Mucosa of rectum (tissue), 2 donors: ENCODE measurements around the gene MVK.

Experiments used
- H3K27ac ChIP-seq, 2 donors: one replicate each; pipeline ENCODE4 v1.7.0; 2013; ENCODE audit warnings: inconsistent platforms in 2 of 2, low read depth in 2 of 2, low read length in 2 of 2
- H3K27me3 ChIP-seq, 2 donors: one replicate each; pipeline ENCODE4 v1.7.0; 2013; ENCODE audit warnings: low read length in 2 of 2; ENCODE audit not compliant: control insufficient read depth in 2 of 2, insufficient read depth in 2 of 2
- H3K36me3 ChIP-seq, 2 donors: one replicate each; pipeline ENCODE4 v1.7.0; 2013; ENCODE audit warnings: low read length in 2 of 2; ENCODE audit not compliant: control insufficient read depth in 2 of 2, insufficient read depth in 2 of 2
- H3K4me1 ChIP-seq, 2 donors: one replicate each; pipeline ENCODE4 v1.7.0; 2013; ENCODE audit warnings: low read length in 2 of 2, mild to moderate bottlenecking in 1 of 2; ENCODE audit not compliant: control insufficient read depth in 2 of 2, insufficient read depth in 2 of 2
- H3K4me3 ChIP-seq, 2 donors: one replicate each; pipeline ENCODE4 v1.7.0; 2013; ENCODE audit warnings: low read length in 2 of 2
- H3K9ac ChIP-seq, 2 donors: one replicate each; pipeline ENCODE4 v1.7.0; 2013; ENCODE audit warnings: low read length in 2 of 2, low read depth in 1 of 2, mild to moderate bottlenecking in 1 of 2
- H3K9me3 ChIP-seq, 2 donors: one replicate each; pipeline ENCODE4 v1.7.0; 2013; ENCODE audit warnings: low read length in 2 of 2; ENCODE audit not compliant: control insufficient read depth in 2 of 2
- donor health status: healthy.
- donor health status: Normal muscosa, but diverticular disease.

The MVK gene

DNA sequence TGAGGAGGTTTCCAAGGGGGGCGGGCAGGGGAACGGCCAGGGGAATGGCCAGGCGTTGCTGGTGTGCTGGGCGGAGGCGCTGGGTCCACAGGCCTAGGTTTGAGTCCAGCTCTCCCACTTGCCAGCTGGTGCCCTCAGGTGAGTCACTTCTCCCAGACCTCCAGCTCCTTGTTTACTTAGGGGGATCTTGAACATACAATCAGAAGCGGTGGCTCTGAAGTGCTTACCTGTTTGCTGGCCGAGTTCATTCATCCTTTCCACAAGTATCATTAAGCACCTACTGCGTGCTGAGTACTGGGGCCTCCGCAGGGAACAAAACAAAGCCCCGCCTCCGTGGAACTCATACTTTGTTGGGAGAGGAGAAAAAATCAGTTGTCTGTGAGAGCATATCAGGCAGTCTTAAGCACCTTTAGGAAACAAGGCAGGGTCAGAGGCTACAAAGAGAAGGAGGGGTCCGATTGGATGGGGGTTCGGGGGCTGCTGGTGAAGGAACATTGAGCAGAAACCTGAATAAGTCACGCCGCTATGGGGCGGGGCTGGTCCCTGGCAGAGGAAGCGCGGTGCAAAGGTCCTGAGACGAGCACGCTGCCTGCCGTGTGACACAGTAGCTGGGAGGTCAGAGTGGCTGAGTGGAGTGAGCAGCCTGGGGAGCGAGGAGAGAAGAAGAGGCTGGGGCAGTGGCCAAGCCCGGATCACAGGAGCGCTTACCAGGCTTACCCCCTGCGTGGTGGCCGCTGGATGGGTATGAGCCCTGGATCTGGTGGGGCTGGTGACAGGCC lies 15.1 kb downstream of the MVK start:
- Histone ChIP-seq H3K9ac (no peak overlapping the region), H3K4me3 (no peak overlapping the region), H3K9me3 (no peaks in the 10 kb centered on the region), H3K27ac (no peak overlapping the region), H3K27me3 (no peaks in the 10 kb centered on the region), H3K4me1 (no peaks in the 10 kb centered on the region), H3K36me3 (peaks cover 12 to 29% of the 10 kb centered on the region in 2 donors)

DNA sequence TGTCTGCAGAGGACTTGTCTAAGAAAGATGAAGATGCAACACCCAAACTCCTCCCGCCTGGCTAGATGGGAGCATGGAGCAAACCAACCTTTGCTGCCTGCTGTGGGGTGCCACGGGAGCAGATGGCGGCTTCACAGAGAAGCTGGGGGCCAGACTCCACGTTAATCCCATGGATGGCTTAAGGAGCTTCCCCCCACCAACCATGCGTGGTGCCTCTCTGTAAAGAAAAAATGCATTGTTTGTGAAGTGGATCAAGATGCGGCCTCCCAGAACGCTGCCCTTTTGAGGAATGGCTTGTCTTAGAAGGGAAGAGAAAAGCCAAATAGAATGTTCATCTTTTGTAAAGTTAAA lies 15.6 kb downstream of the MVK start:
- H3K27ac ChIP-seq = no peak overlapping the region
- H3K36me3 ChIP-seq = peaks cover 12 to 25% of the 10 kb centered on the region in 2 donors
- no peaks in the 10 kb centered on the region for H3K27me3 ChIP-seq
- no peak overlapping the region for H3K4me3 ChIP-seq
- no peaks in the 10 kb centered on the region for H3K4me1 ChIP-seq
- no peaks in the 10 kb centered on the region for H3K9me3 ChIP-seq
- H3K9ac ChIP-seq = no peak overlapping the region

DNA sequence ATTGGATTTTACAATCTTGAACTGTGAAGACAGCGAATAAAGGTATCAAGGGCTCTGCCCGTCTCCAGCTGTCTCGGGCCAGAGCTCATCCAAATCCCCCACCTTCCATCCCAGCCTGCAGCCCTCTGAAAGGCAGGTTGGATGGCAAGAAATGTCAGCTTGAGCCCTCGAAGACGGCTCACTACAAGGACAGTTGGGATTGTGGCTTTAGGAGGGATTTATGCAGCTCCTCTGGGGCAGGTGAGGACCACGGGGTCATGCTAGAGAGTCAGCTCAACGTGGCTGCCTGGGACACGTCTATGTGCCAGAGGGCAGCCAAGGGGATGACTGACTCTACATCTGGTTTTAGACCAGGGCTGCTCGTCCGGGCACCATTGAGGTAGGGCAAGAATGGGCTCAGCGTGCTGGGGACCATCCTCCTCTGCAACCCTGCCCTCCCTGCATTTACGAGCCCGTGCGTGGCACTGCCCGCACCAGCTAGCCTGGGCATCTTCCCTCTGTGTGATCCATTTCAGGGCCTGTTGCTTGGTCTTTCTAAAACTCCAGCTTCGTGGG lies 16.2 kb downstream of the MVK start:
- H3K4me1 ChIP-seq = no peaks in the 10 kb centered on the region

DNA sequence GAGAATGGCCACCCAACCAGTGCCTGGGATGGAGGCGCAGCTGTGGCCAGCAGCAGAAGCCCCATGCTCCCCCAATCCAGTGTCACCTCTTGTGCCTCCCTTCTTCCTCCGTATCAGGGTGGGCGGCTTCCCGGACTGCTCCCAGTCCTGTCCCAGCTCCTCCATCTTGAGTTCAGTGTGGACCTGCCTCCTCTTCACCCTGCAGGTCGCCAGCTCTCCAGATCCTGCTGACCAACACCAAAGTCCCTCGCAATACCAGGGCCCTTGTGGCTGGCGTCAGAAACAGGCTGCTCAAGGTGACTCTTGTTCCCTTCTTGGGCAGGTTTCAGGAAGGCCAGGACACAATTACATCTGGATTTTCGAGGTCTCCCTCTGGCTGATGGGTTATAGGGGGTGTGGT lies 17.0 kb downstream of the MVK start:
- Histone ChIP-seq H3K27ac (no peak overlapping the region), H3K9me3 (no peaks in the 10 kb centered on the region), H3K36me3 (peaks cover 6 to 23% of the 10 kb centered on the region in 2 donors), H3K4me3 (no peak overlapping the region), H3K27me3 (no peaks in the 10 kb centered on the region), H3K4me1 (no peaks in the 10 kb centered on the region), H3K9ac (no peak overlapping the region)

More for the DNA sequence above, 16.2 kb downstream of the MVK start:
- Histone ChIP-seq H3K27ac (no peak overlapping the region), H3K9ac (no peak overlapping the region), H3K36me3 (peaks cover 11 to 26% of the 10 kb centered on the region in 2 donors), H3K27me3 (no peaks in the 10 kb centered on the region), H3K4me3 (no peak overlapping the region), H3K9me3 (no peaks in the 10 kb centered on the region)

DNA sequence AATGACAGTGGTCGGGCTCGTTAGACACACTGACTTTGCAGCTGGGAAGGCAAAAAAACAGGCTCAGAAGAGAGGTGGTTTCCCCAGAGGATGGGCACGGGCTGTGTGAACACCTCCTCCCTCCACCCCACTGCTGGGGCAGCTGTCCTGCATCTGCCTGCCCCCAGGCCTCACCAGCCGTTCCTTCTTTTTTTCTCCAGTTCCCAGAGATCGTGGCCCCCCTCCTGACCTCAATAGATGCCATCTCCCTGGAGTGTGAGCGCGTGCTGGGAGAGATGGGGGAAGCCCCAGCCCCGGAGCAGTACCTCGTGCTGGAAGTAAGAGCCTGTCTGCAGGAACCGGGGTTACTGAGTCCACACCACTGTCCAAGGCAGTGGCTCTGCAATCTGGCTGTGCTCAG lies 17.4 kb downstream of the MVK start:
- Histone ChIP-seq H3K27me3 (no peaks in the 10 kb centered on the region), H3K9ac (no peak overlapping the region), H3K9me3 (no peaks in the 10 kb centered on the region), H3K36me3 (peaks cover 6 to 23% of the 10 kb centered on the region in 2 donors), H3K27ac (no peak overlapping the region), H3K4me1 (no peaks in the 10 kb centered on the region), H3K4me3 (no peak overlapping the region)

DNA sequence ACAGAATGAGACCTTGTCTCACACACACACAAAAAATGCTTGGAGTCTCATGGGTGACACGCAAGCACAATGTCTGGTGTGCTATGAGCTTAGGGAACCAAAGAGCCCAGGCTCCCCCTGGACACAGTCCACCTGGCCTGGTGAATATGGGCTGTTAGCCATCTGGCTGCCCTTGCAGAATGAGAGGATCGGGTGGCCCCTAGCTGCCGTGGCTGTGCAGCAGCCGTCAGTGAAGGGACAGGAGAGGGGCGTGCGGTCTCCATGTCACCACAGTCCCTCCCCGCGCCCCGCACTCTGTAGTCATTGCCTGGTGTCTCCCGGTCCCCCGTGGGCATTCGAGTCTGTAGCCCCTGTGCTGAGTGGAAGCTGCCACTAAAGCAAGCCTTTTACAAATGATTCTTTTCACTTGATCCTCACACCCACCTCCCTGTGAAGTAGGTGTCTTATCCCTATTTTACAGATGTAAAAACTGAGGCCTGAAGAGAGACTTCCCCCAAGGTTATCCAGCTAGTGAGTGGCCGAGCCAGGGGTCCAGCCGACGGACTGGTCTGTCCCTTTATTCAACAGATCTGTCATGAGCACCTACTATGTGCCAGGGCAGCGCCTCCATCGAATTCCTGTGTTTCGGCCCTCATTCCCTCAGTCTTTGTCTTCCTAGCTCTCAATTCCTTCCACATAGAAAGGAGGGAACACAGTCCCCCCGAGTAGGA lies 18.8 kb downstream of the MVK start:
- H3K36me3 ChIP-seq = peaks cover 0 to 14% of the 10 kb centered on the region in 2 donors
- no peak overlapping the region for H3K4me3 ChIP-seq
- no peaks in the 10 kb centered on the region for H3K4me1 ChIP-seq
- H3K9me3 ChIP-seq = no peaks in the 10 kb centered on the region
- H3K27ac ChIP-seq = no peak overlapping the region
- H3K27me3 ChIP-seq = no peaks in the 10 kb centered on the region
- no peak overlapping the region for H3K9ac ChIP-seq

DNA sequence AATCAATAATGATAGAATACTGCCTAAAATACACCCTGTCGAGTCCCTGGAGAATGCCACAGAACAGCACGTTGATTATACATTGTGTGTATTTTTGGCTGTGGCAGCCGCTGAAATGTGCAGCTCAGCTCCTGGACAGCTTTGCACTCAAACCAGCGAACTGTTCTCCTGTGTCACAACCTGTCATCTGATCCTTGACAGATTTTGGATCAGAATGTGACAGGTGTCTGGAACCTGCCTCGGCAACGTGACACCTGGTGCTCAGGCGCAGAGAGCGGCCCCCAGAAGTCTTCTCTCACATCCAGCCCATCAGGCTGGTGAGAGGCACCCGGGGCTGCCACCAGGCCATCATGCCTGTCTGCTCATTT lies 19.3 kb downstream of the MVK start:
- no peak overlapping the region for H3K4me3 ChIP-seq

DNA sequence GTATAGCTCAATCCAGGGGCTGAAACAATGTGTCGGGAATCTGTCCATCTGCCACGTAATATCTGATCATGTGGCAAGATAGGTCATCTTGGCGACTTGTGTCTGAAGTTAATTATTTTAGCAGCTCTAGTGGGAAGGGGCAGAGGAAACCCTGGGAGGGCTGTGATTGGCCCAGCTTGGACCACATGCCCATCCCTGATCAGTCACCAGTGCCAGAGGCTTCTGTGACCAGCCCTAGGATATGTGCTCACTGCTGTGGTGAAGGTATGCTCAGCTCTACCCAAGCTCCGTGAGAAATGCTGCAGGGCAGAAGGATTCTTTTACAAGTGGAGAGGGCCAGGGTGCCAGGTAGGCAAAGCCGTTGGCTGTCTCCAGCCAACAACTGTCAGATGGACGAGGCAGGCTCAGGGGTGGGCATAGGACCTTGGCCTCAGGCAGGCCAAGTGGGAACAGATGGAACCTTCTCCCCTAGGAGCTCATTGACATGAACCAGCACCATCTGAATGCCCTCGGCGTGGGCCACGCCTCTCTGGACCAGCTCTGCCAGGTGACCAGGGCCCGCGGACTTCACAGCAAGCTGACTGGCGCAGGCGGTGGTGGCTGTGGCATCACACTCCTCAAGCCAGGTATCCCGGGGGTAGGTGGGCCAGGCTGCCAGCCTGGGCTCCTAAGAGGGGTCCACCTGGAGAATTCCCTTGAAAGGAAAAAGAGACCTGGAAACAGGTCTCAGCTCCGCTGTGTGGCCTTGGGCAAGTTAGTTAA lies 21.1 kb downstream of the MVK start:
- H3K4me1 ChIP-seq = peaks cover 0 to 5% of the 10 kb centered on the region in 2 donors
- H3K36me3 ChIP-seq = peaks cover 0 to 12% of the 10 kb centered on the region in 2 donors
- no peak overlapping the region for H3K27ac ChIP-seq

More for the DNA sequence above, 19.3 kb downstream of the MVK start:
- Histone ChIP-seq H3K36me3 (peaks cover 0 to 14% of the 10 kb centered on the region in 2 donors), H3K27me3 (no peaks in the 10 kb centered on the region), H3K27ac (no peak overlapping the region), H3K9ac (no peak overlapping the region), H3K9me3 (no peaks in the 10 kb centered on the region), H3K4me1 (peaks cover 0 to 2% of the 10 kb centered on the region in 2 donors)

DNA sequence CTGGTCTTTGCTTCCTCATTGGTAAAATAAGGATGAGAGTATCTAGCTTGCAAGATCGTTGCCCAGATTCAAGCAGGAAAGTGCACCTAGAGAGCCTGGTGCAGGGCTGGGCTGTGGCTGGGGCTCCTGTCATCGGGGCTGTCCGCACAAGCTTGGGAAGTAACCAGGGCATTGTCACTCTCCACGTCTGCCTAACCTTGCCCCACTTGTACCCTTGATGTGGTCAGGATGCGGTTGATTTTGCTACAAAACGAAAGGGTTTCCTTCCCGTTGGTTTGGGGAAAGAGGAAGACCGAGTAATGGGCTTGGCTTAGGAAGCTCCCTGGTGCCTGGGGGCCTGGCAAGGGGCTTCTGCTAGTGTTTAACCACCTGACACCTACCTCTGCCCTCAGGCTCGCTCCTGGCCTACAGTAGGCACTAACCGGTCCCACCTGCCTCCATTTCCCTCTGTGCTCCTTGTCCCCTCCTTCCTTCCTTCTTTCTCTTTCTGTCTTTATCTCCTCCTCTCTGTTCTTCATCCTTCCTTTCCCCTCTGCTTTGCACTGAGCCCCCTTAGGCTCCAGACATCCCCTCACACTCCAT lies 21.8 kb downstream of the MVK start:
- Histone ChIP-seq H3K4me3 (no peak overlapping the region), H3K27ac (no peak overlapping the region), H3K36me3 (peaks cover 0 to 12% of the 10 kb centered on the region in 2 donors), H3K27me3 (no peaks in the 10 kb centered on the region), H3K9ac (no peak overlapping the region), H3K4me1 (peaks cover 0 to 5% of the 10 kb centered on the region in 2 donors), H3K9me3 (no peaks in the 10 kb centered on the region)

More for the DNA sequence above, 21.1 kb downstream of the MVK start:
- H3K4me3 ChIP-seq = no peak overlapping the region
- no peak overlapping the region for H3K9ac ChIP-seq
- no peaks in the 10 kb centered on the region for H3K9me3 ChIP-seq
- no peaks in the 10 kb centered on the region for H3K27me3 ChIP-seq
